GM10266 (cell line): Measurements from ENCODE around the gene MAN1A1.

Source experiments
- DNase-seq: peaks from one replicate; pipeline ENCODE4 v3.0.0; 2012; ENCODE audit errors: extremely low spot score
- TF ChIP-seq, protein P1 (sequence below): IDR thresholded peaks from 2 replicates; pipeline ENCODE4 v1.5.1; 2012; ENCODE audit warnings: mild to moderate bottlenecking, low read depth; ENCODE audit not compliant: control insufficient read depth, insufficient read depth; ENCODE audit errors: missing control alignments

Gene MAN1A1

DNA sequence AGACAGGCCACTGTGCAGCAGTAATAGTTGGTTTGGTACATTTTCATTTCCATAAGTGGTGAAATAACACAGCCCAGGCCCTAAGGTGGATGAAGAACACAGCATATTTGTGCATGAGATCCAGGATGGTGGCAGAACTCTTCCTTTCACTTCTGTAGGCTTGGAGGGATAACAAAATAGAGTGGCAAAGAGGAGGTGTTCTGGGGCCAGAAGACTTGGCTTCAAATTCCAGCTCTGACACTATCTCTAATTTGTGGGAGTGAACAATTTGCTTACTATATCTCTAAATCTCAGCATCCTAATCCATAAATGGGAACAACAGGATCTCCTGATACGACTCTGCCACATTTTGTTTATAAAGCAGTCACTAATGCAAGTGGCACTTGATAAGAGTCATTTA lies 159.4 kb downstream of the MAN1A1 start:
- DNase-seq: no peak
- TF ChIP-seq, protein P1, sequence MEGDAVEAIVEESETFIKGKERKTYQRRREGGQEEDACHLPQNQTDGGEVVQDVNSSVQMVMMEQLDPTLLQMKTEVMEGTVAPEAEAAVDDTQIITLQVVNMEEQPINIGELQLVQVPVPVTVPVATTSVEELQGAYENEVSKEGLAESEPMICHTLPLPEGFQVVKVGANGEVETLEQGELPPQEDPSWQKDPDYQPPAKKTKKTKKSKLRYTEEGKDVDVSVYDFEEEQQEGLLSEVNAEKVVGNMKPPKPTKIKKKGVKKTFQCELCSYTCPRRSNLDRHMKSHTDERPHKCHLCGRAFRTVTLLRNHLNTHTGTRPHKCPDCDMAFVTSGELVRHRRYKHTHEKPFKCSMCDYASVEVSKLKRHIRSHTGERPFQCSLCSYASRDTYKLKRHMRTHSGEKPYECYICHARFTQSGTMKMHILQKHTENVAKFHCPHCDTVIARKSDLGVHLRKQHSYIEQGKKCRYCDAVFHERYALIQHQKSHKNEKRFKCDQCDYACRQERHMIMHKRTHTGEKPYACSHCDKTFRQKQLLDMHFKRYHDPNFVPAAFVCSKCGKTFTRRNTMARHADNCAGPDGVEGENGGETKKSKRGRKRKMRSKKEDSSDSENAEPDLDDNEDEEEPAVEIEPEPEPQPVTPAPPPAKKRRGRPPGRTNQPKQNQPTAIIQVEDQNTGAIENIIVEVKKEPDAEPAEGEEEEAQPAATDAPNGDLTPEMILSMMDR: no peak

DNA sequence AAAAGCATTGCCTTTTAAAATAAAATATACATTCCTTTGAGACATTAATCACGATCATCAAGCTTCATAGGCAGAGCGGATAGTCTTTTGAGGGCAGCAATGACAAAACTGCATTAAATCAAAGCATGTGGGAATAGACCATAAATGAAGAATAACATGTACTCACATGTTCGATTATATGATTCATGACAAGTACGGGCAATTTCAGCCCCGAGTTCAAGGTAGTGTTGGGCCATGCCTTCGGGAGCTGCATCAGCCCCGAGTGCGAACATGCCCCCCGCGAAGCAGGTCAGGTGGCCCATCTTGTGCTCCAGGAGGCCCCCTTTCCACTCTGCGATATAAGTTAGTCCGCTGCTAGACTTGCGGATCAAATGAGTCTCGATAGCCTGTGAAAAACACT lies 160.1 kb downstream of the MAN1A1 start:
- TF ChIP-seq, protein P1: no peak
- DNase-seq: no peak

DNA sequence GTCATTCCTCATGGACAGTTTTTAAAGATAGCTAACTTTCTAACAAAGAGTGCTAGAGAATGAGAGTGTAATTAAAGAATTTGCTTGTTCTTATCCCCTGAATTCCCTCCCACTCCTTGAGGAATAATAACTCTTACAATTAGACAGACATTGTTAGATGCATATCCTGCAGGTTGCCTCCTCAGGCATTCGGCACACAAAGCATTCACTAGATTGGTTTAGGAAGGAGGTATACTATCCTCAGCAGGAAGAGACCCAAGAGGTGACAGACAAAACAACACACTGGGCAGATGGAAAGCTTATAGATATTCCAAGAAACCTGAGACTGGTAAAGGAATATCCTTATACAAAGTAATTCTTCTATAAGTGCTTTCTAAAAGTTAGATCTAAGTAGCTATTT lies 162.0 kb downstream of the MAN1A1 start:
- DNase-seq: no peak
- TF ChIP-seq, protein P1: no peak

DNA sequence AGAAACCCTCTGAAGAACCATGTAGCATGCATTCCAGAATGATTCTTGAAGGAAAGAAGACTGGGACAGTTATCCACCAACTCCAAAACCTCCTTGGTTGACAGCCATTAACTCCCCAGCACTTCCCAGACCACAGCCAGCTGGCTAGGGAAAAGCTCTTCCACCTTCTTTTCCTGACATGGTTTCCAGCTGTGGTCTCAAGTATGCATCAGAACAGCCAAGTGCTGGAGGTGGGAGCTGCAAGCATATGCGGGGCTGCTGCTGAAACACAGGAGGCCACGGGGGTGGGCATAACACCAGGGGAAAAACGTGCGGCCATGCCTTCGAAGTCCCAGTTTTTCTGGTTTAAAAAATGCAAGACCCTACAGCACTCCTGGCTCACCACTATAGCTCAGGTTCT lies 163.1 kb downstream of the MAN1A1 start:
- TF ChIP-seq, protein P1: no peak
- DNase-seq: no peak

DNA sequence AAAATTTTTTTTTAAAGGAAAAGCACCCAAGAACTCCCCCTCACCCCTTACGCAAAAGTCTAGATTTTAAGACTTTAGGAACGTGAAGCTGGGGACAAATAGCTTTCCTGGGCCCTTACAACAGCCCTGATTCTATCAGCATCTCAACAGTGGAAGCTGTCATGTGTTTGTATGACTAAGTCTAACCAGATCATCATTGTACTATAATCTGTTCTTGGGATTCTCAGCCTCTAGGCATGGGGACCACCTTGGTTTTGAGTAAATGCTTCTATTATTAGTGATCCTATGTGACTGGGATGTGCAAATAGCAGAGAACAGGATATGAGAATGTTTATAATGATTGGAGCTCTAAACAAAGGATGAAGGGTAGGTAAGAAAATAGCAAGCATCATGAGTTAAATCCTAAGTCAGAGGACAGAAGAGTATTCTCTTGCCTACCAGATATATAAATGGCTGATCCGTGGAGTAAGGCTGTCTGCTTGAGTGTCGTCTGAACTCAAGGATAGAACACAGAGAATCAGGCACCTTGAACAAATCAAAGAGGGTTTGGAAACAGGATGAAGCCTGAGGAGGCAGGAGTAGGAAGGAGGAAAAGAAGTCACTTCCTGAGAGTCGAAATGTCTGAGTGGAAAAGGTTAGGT lies 165.4 kb downstream of the MAN1A1 start:
- DNase-seq: no peak
- TF ChIP-seq, protein P1: no peak

DNA sequence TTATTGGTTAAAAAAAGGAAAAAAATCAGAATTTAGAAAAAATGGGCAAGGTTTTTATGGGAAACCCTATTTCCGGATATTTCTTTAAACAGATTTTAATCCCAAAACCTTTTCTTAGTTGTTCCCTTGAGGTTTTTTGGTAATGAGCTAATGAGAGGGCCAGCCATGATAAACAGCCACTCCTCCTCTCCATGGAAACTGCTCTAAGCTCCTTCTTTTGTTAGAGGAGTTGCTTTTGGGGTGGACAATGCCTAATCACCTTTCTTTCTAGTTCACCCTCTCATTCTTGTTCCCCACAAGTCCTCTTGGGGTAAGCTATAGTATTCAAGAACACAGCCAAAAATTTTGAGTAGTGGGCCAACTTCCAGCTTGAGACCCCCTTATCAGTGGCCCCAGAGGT lies 166.1 kb downstream of the MAN1A1 start:
- TF ChIP-seq, protein P1: no peak
- DNase-seq: no peak

DNA sequence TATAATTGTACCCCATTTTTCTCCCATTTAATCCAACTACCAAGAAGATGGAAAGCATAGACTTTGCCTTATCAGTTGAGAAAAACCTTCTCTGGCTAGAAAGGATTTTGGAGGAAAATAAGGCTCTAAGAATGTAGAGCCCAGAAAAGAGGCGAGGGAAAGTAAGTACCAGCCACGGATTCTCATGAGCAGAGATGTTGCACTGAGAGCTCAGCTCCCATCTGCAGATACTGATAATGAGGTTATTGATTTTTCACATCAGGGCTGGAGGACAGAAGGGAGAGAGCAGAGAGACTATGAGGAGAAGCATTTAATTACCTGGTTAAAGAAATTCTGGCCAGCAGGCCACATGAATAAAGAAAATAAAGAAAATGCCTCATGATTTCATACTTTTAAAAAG lies 166.7 kb downstream of the MAN1A1 start:
- TF ChIP-seq, protein P1: no peak
- DNase-seq: no peak
